ENCODE measurements around the gene CNIH3.

DNA sequence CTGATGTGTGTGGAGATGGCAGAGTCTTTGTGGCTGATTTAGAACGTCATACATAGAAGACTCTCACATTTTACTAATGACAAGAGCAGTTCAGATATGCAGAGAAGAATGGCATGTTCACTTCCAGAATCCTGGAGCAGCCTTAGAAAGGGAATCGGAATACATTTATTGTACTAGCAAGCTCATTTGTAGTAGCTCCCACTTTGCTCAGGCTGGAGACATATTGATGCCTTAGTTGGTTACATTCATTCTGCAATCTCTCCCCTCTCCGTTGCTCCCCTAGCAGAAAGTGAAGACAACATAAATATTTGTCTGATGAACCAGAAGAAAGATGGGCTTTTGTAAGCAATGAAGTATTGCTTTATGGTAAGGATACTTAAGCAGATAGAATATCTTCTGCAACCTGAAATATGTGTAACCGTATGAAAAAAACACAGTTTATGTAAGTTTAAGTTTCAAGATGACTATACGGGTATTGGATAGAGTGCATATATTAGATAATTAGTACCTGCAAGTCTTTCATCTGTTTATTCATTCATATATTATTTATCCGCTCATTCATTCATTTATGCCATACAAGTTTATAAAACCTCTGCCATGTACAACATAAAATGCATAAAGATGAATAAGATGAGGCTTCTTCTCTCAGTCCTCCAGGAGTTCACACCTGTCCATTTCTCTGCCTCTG, 135.7 kb downstream of the CNIH3 start:
- TF ChIP-seq, protein P1, sequence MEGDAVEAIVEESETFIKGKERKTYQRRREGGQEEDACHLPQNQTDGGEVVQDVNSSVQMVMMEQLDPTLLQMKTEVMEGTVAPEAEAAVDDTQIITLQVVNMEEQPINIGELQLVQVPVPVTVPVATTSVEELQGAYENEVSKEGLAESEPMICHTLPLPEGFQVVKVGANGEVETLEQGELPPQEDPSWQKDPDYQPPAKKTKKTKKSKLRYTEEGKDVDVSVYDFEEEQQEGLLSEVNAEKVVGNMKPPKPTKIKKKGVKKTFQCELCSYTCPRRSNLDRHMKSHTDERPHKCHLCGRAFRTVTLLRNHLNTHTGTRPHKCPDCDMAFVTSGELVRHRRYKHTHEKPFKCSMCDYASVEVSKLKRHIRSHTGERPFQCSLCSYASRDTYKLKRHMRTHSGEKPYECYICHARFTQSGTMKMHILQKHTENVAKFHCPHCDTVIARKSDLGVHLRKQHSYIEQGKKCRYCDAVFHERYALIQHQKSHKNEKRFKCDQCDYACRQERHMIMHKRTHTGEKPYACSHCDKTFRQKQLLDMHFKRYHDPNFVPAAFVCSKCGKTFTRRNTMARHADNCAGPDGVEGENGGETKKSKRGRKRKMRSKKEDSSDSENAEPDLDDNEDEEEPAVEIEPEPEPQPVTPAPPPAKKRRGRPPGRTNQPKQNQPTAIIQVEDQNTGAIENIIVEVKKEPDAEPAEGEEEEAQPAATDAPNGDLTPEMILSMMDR (conservative IDR thresholded peaks at IDR 0.05), result no peak
- TF ChIP-seq ZFX (IDR thresholded peaks at IDR 0.05), result no peak

All from C4-2B (cell line).